Fibroblast of villous mesenchyme (primary cell): ENCODE data around the gene SLC39A10. TPM values are rescaled to one million over a fixed set of nuclear protein-coding genes. Genes with fewer than 3 reads are reported as not detected.

Experiments
- DNase-seq: peaks from one replicate; pipeline ENCODE4 v3.0.0-alpha.2; 2010; ENCODE audit warnings: low read depth
- H3K4me3 ChIP-seq: 2 replicates; pipeline ENCODE4 v1.5.1; 2011; ENCODE audit warnings: low read depth, mild to moderate bottlenecking, low read length
- total RNA-seq: library from RNA; depleted of rRNA; stranded (reverse); fragments of >200 nt; gene quantifications from 2 replicates; pipeline ENCODE4 v1.2.3, GENCODE V29; 2012
- TF ChIP-seq, protein P1 (sequence below): IDR thresholded peaks from 2 replicates; pipeline ENCODE4 v1.5.1; 2012; ENCODE audit warnings: low read depth, mild to moderate bottlenecking, low read length; ENCODE audit not compliant: insufficient read depth

The SLC39A10 gene
- total RNA-seq, 1 donor = 73.8 TPM

DNA sequence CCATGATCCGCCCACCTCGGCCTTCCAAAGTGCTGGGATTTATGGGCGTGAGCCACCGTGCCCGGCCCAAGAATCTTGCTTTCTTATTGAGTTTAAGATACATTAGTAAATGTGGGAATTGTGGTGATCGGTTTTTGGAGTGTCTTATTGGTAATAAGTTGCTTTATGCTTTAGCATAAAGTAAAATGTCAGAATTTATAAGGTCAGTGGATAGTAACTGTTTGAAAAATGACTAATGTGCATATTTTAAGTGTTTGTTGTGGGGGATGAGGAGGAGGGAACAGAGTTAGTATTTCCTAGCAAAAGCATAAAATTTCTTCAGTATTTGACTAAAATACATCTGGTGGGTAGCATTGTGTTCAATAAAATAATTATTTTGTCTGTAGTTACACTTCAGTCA lies 77.4 kb downstream of the SLC39A10 start:
- TF ChIP-seq, protein P1, sequence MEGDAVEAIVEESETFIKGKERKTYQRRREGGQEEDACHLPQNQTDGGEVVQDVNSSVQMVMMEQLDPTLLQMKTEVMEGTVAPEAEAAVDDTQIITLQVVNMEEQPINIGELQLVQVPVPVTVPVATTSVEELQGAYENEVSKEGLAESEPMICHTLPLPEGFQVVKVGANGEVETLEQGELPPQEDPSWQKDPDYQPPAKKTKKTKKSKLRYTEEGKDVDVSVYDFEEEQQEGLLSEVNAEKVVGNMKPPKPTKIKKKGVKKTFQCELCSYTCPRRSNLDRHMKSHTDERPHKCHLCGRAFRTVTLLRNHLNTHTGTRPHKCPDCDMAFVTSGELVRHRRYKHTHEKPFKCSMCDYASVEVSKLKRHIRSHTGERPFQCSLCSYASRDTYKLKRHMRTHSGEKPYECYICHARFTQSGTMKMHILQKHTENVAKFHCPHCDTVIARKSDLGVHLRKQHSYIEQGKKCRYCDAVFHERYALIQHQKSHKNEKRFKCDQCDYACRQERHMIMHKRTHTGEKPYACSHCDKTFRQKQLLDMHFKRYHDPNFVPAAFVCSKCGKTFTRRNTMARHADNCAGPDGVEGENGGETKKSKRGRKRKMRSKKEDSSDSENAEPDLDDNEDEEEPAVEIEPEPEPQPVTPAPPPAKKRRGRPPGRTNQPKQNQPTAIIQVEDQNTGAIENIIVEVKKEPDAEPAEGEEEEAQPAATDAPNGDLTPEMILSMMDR = no peak
- no peak overlapping the region for H3K4me3 ChIP-seq
- DNase-seq = no peak

DNA sequence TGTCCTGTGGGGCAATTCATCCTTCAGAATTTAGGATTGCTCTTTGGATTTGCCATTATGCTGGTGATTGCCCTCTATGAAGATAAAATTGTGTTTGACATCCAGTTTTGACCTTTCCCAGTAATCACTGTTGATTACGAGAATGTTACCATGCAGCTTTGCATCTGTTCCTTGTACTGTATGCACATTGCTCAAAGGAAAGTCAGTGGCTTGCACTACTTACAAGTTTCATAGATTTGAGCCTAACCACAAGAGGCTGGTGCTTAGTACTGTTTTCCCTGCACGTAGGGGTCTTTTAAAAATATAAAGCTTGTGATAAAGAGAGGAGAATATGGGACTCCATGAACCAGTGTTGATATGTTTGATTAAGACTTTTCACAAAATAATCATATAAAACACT lies 77.9 kb downstream of the SLC39A10 start:
- no peak overlapping the region for H3K4me3 ChIP-seq
- TF ChIP-seq, protein P1 = no peak
- DNase-seq = no peak

DNA sequence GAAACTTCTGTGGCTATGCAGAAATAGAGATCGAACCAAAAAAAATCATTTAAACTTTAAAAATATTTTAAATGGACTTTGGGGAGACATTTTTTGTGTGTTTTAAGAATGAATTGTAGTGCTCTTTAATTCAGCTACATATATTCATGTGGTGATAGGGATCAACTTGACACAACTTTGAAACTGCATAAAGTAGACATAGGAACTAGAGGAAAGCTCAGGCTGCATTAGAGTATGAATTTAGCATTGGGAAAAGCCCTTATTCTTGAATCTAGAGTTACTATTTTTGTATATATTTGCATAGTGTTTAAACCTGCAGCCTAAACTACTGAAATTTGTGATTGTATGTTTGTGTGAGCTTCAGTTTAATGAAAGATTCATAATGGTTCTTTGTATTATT lies 78.3 kb downstream of the SLC39A10 start:
- TF ChIP-seq, protein P1 = no peak
- no peak overlapping the region for H3K4me3 ChIP-seq
- no peak for DNase-seq

DNA sequence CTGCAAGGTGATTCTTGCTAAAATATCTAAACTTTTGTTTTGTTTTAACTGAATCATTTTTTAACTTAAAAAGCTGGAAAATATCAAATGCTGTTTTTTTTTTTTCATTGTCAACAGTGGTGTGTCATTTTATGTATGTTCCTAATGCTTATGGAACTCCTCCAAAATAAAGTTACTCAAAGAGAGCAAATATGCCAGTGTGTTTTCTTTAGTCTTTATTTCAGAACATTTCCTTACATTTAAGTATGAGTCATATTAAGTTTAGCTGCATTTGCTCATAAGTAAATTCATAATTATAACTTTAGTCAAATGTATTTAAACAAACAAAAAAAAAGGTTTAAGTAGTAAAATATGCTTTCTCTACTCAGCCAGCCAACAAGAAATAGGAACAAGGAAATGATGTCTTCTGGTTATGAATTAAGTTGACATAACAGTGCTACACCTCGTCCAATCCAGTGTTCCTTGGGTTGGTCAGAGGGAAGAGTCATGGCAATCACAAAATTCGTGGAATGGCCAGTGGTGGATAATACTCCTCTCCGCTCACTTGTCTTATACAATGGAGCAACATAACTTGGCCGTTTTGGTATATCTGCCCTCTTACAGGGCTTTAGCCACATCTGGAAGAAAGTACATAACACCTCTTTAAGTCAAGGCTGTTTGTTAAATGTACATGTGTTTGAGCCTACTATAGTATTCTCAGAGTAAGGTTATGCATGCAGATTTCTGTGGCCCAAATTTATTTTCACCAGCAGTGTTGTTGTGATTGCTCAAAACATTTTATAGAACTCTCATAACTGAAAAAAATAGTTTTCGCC lies 80.7 kb downstream of the SLC39A10 start:
- H3K4me3 ChIP-seq = no peak overlapping the region
- TF ChIP-seq, protein P1 = no peak
- no peak for DNase-seq

DNA sequence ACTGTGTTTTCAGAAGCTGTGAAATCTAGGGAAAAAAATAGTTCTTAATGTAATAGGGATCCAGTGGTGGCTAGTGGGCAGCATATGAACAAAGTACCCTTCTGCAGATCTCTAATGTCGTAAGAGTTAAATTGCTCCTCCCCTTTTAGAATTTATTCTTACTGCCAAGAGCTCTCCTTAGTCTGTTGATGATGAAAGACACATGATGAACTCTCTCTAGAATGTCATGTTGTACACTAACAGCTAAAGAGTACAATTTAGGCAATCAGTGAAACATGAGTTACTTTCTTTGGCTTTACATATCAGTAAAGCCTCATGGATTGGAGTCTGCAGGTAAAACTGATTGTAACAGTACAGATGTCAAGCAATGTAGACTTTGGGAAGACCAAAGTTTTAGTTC lies 84.2 kb downstream of the SLC39A10 start:
- no peak for DNase-seq
- no peak overlapping the region for H3K4me3 ChIP-seq
- TF ChIP-seq, protein P1 = no peak

DNA sequence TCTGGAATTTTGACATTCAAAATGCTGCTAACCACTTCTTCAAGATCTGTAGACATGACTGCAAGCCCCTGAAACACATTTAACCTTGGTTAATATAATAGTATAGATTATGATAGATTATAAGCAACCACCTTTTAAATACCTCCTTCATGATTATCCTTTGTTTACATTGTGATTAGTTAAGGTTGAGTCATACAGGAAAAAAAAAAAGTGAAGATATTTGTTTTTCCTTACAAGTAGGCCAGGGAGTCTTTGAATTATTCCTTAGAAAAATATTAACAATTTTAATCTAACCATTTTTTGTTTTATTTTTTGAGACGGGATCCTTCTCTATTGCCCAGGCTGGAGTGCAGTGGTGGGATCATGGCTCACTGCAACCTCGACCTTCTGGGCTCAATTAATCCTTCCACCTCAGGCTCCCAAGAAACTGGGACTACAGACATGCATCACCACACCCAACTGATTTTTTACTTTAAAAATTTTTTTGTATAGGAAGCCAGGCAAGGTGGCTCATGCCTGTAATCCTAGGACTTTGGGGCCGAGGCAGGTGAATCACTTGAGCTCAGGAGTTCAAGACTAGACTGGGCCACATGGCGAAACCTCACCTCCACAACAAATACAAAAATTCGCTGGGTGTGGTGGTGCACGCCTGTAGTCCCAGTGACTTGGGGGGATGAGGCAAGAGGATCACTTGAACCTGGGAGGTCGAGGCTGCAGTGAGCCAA lies 99.4 kb downstream of the SLC39A10 start:
- H3K4me3 ChIP-seq = no peak overlapping the region
- TF ChIP-seq, protein P1 = no peak
- peak; percentile 18 for DNase-seq
